Stimulated activated CD4-positive, alpha-beta T cell treated with anti-CD3 and anti-CD28 coated beads, Interleukin-1b, Interleukin-23, amount 100 ng/mL, for 4 hours (primary cell): ENCODE data around the gene CTRB1.

Experiments used
- DNase-seq, 2 donors: peaks; one replicate each; pipeline ENCODE4 v3.0.0-alpha.2; 2020; ENCODE audit warnings: low read depth in 2 of 2

CTRB1 gene

DNA sequence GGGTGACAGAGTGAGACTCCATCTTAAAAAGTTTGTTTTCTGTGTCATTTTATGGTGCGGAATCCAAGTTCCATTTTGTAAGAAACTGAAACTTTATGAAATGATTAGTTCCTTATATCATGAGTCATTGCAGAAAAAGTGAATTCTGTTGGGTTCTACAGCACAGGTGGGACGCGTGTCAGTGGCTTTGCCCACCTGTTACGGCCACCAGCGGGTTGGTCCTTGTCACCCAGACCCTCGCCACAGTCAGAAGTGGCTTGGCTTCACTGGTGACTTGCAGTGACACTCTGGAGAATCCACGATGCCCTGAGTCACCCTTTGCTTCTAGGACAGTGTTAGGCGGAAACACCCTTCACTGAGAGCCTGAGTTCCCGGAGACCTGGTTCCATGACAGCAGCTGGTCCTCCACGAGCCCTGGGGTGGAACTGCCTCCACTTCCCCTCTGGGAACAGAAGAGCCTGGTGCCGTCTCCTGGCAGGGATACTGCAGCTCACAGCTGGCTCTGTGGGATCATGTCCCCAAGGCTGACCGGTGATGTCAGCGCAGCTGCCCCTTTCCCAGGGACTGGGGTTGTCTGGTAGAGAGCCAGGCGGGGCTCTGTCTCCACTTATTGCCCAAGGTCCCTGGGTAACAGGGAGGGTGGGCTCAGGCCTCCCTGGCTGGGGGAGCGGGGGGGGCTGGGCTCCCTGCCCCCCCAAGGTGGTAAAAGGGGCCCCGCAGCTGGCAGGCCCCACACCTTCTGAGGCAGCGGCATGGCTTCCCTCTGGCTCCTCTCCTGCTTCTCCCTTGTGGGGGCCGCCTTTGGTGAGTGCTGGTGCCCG is at the start of gene CTRB1:
Gene CTRB1 (plus strand): TSS at position 733 of the 821 bp plus-strand sequence. CDS start 20 bp downstream, at position 753.
- no peak for DNase-seq

DNA sequence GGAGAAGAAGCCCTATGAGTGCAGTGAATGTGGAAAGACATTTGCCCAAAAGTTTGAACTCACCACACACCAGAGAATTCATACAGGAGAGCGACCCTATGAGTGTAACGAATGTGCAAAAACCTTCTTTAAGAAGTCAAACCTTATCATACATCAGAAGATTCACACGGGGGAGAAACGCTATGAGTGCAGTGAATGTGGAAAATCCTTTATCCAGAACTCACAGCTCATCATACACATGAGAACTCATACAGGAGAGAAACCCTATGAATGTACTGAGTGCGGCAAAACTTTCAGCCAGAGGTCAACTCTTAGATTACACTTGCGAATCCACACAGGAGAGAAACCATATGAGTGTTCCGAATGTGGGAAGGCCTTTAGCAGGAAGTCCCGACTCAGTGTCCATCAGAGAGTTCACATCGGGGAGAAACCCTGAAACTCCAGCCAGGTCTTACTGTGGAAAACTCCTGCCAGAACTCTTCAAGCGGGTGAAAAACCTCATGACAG is 48.8 kb upstream of the CTRB1 start:
- DNase-seq: no peak

DNA sequence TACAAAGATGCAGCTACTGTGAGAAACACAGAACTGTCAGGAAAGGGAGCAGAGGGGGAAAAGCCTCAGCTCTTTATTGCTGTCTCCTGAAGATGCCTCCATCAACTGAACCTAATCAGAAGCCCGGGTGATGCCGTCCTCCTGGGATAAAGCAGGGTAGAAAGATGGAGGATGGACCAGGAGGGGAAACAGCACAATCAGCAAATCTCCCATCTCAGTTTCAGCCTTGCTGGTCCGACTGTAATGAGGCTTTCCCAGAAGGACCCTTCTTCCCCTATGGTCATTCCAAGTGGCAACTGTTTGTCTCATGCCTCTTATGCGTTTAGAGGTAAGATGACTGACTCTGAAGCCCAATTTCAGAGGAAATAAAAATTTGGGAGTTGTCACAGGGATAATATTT is 46.2 kb upstream of the CTRB1 start:
- no peak for DNase-seq

DNA sequence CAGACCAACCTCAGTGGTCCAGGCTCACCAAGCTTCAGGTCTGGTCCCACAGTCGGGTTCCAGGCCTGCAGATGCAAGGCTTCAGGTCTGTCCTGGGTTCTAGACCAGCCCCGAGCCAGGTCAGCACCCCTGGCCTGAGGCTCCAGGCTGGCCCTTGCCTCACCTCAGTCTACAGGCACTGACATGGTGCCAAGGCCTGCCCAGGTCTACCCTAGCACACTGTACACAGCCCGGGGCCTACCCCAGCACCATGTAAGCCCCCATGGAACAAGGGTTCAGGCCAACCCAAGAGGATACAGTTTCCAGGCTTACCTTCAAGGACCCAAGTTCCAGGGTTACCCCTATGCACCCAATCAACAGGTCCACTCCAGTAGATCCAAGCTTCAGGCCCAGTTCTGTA is 43.7 kb upstream of the CTRB1 start:
- DNase-seq: no peak

- no peak for DNase-seq
Measured at GRCh38 chr16:75176926-75177325, 41.9 kb upstream of the CTRB1 start.

GRCh38 chr16:75179208-75179607 is 39.6 kb upstream of the CTRB1 start:
- no peak for DNase-seq

DNA sequence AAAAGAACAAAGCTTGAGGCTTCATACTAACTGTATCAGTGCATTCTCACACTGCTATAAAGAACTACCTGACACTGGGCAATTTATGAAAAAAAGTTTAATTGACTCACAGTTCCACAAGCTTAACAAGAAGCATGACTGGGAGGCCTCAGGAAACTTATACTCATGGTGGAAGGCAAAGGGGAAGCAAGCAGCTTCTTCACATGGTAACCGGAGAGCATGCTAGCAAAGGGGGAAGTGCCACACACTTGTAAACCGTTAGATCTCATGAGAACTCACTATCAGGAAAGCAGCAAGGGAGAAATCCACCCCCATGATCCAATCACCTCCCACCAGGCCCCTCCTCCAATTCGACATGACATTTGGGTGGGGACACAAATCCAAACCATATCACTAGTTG is 37.2 kb upstream of the CTRB1 start:
- DNase-seq: no peak

DNA sequence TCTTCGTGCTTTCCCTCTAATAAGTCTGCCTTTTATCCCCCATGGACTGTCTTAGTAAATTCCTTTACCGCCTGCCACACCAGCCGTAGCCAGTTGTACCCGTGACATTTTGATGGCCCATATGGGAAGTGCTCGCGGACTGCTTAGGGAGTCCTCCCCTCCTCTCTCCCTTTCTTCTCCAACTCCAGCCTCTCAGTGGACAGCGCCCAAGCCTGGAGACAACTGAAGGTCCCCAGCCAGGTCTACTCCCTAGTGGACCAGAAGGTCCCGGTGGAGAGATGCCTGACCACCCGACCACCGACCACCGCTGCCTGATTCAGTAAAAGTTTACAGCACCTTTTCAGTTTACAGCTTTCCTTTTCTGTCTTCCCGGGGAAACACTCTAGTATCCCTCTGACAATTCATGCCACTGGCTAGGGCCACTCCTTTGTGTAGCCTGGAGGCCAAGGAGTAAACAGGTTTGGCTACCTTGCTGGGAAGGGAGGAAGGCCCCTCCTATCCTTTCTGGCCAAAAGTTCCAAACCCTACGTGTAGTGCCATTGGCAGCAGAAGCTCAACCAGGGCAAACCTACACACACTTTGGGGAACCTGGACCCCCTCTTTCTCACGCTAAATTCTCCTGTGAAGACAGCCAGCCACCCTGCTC is 29.8 kb upstream of the CTRB1 start:
- no peak for DNase-seq

GRCh38 chr16:75189638-75190245 is 29.0 kb upstream of the CTRB1 start:
- no peak for DNase-seq

- no peak for DNase-seq
Measured at GRCh38 chr16:75192606-75193264, 26.1 kb upstream of the CTRB1 start.

- no peak for DNase-seq
Measured at GRCh38 chr16:75193265-75193650, 25.5 kb upstream of the CTRB1 start.

- DNase-seq: no peak
Measured at GRCh38 chr16:75193730-75194444, 24.9 kb upstream of the CTRB1 start.

- DNase-seq: no peak
Measured at GRCh38 chr16:75195811-75196790, 22.7 kb upstream of the CTRB1 start.

DNA sequence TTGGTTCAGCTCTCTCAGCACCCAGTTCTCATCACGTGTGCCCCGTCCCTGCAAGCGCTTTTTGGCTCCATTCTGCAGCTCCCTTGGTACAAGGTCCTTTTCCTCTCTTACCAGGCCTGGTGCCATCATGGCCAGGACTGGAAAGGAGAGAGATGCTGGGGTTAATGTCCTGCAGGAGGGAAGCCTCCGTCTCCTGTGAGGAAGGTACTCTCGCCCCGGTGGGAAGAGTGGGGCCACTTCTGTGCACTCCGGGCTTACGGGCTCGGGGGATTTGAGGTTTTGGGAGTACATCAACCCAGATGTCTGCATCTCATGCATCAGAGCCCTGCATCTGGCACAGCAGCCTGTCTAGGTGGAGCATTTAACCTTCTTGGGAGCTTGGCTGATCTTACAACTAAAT is 22.0 kb upstream of the CTRB1 start:
- no peak for DNase-seq

GRCh38 chr16:75197522-75198134 is 21.2 kb upstream of the CTRB1 start:
- no peak for DNase-seq

DNA sequence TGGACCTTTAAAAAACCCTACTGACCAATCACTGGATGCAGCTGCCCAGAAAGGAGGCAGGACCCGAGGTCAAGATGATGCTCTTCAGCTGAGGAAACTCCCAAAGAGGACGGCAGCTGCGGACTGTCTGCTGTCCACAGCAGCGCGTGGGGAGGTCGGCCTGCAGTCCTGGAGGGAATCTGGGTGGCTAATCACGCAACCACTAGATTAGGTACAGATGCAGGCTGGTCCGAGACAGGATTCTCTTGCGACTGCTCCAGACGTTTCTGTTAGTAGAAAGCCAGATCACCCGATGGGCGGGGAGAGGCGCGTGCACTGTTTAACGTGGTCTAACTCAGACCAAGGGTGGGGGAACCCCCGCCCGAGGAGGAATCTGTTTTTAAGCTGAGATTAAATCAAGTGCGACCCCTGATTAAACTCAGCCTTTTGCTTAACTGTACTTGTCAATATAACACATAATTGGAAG is 20.6 kb upstream of the CTRB1 start:
- DNase-seq: no peak

- no peak for DNase-seq
Measured at GRCh38 chr16:75202069-75202590, 16.7 kb upstream of the CTRB1 start.

- no peak for DNase-seq
Measured at GRCh38 chr16:75203096-75203495, 15.7 kb upstream of the CTRB1 start.

DNA sequence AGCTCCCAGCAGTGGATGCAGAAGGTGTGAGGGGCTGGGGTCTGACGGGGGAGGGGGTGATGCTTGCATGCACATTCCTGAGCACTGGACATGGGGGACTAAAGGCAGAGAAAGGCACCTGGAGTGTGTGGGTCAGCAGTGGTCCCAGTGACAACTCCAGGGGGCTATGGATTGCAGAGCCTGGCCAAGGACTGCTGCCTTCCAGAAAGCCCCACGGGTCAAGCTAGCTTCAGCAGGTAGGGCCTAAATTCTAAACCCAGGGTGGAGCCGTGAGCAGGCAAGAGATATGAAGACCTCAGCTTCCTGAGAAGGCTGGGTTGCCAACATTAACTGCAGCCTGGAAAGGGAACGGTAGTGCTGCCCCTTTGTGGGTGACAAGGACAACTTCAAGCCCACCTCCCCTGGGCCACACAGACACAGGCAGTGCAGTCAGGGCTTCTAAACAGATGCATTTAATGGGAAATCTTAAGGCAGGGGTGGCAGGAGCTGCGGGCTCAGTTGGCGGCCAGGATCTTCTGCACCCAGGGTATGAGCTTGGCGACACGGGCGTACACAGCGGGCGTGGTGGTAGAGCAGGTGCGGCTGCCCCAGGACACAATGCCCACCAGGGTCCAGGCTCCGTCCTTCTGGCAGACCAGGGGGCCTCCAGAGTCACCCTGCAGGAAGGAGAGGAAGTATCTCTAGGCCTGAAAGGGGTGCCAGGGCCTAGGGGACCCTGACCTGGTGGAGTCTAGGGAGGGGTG is 14.9 kb upstream of the CTRB1 start:
- no peak for DNase-seq
